ENCODE results near the gene RNASE2. TPM values are rescaled to one million over a fixed set of nuclear protein-coding genes. Genes with fewer than 3 reads are reported as not detected.

RNASE2 gene
- total RNA-seq, 1 donor from 2014 or later, result not detected

- H3K9me3 Mint-ChIP-seq (ENCODE audit: low read depth), result no peaks in the 10 kb centered on the region
- no peak for TF ChIP-seq CTCF (IDR thresholded peaks at IDR 0.05; ENCODE audit: unreplicated experiment)
- no peaks in the 10 kb centered on the region for H3K36me3 Mint-ChIP-seq (ENCODE audit: insufficient read depth)
- H3K4me1 Mint-ChIP-seq (ENCODE audit: low read depth), result peaks cover 2% of the 10 kb centered on the region
- peak overlapping the region; percentile 90 for H3K4me3 Mint-ChIP-seq (ENCODE audit: low read depth)
- peaks cover 44% of the 10 kb centered on the region for H3K27me3 Mint-ChIP-seq
- no peak for DNase-seq (ENCODE audit: low spot score, unreplicated experiment)
- peak overlapping the region; percentile 93 for H3K27ac Mint-ChIP-seq
These were observed 15.3 kb downstream of the RNASE2 start for GRCh38 chr14:20970647-20970982.

- Mint-ChIP-seq H3K36me3 (ENCODE audit: insufficient read depth) (no peaks in the 10 kb centered on the region), H3K27ac (peak overlapping the region; percentile 93), H3K27me3 (peaks cover 44% of the 10 kb centered on the region), H3K4me1 (ENCODE audit: low read depth) (peaks cover 2% of the 10 kb centered on the region), H3K9me3 (ENCODE audit: low read depth) (no peaks in the 10 kb centered on the region), H3K4me3 (ENCODE audit: low read depth) (peak overlapping the region; percentile 90)
- peak; percentile 80 for DNase-seq (ENCODE audit: low spot score, unreplicated experiment)
- peak; percentile 83 for TF ChIP-seq CTCF (IDR thresholded peaks at IDR 0.05; ENCODE audit: unreplicated experiment)
These were observed 15.9 kb downstream of the RNASE2 start for GRCh38 chr14:20970983-20971704.

GRCh38 chr14:20971705-20972021 lies 16.4 kb downstream of the RNASE2 start:
- no peak for DNase-seq (ENCODE audit: low spot score, unreplicated experiment)
- H3K4me1 Mint-ChIP-seq (ENCODE audit: low read depth), result peaks cover 2% of the 10 kb centered on the region
- no peaks in the 10 kb centered on the region for H3K36me3 Mint-ChIP-seq (ENCODE audit: insufficient read depth)
- H3K27me3 Mint-ChIP-seq, result peaks cover 44% of the 10 kb centered on the region
- TF ChIP-seq CTCF (IDR thresholded peaks at IDR 0.05; ENCODE audit: unreplicated experiment), result no peak
- H3K9me3 Mint-ChIP-seq (ENCODE audit: low read depth), result no peaks in the 10 kb centered on the region
- peak overlapping the region; percentile 93 for H3K27ac Mint-ChIP-seq
- peak overlapping the region; percentile 90 for H3K4me3 Mint-ChIP-seq (ENCODE audit: low read depth)

GRCh38 chr14:20973501-20973900 lies 18.2 kb downstream of the RNASE2 start:
- Mint-ChIP-seq H3K27ac (no peak overlapping the region), H3K9me3 (ENCODE audit: low read depth) (no peaks in the 10 kb centered on the region), H3K4me1 (ENCODE audit: low read depth) (peaks cover 2% of the 10 kb centered on the region), H3K4me3 (ENCODE audit: low read depth) (no peak overlapping the region), H3K27me3 (peaks cover 29% of the 10 kb centered on the region), H3K36me3 (ENCODE audit: insufficient read depth) (no peaks in the 10 kb centered on the region)
- TF ChIP-seq CTCF (IDR thresholded peaks at IDR 0.05; ENCODE audit: unreplicated experiment), result no peak
- no peak for DNase-seq (ENCODE audit: low spot score, unreplicated experiment)

GRCh38 chr14:20976291-20976690 lies 21.0 kb downstream of the RNASE2 start:
- Mint-ChIP-seq H3K4me3 (ENCODE audit: low read depth) (no peak overlapping the region), H3K36me3 (ENCODE audit: insufficient read depth) (no peaks in the 10 kb centered on the region), H3K4me1 (ENCODE audit: low read depth) (peaks cover 2% of the 10 kb centered on the region), H3K9me3 (ENCODE audit: low read depth) (no peaks in the 10 kb centered on the region), H3K27me3 (peaks cover 24% of the 10 kb centered on the region), H3K27ac (no peak overlapping the region)
- DNase-seq (ENCODE audit: low spot score, unreplicated experiment), result no peak
- TF ChIP-seq CTCF (IDR thresholded peaks at IDR 0.05; ENCODE audit: unreplicated experiment), result no peak

All from progenitor cell of endocrine pancreas (in vitro differentiated cells).